Head of caudate nucleus (tissue), 42 donors: ENCODE data around the gene SLC25A30.
"Not testable (repeated sequence)": the region's sequence is repeated elsewhere in the genome, so short reads cannot be mapped to it uniquely, and the experiment has no call there.

Source experiments
- DNase-seq, 42 donors: peaks; one replicate each; pipeline versions ENCODE4 v3.0.0 to v3.0.0-alpha.2; 2020 to 2021; ENCODE audit warnings: mixed read lengths in 7 of 42
- intact Hi-C: fragments of 100-400 bp; cut with DNase I; formaldehyde crosslinking; loops from one replicate; pipeline ENCODE4 v1.15.0; 2022

SLC25A30 gene

GRCh38 chr13:45376651-45377050, 41.5 kb downstream of the SLC25A30 start:
- intact Hi-C loops, DNase-seq: not testable (repeated sequence)

- DNase-seq: no peak
- intact Hi-C loops: no loop called here
Observed at GRCh38 chr13:45374917-45375316, 43.3 kb downstream of the SLC25A30 start.

- DNase-seq: no peak
- intact Hi-C loops: no loop called here
Observed at GRCh38 chr13:45373162-45373547, 45.0 kb downstream of the SLC25A30 start.

- intact Hi-C loops: no loop called here
- DNase-seq: no peak
Observed at GRCh38 chr13:45372189-45373161, 45.7 kb downstream of the SLC25A30 start.

- peak in 40 of 42 donors; percentile 16 to 85 (median 62) for DNase-seq
- intact Hi-C loops: no loop called here
Observed at GRCh38 chr13:45370922-45371406, 47.2 kb downstream of the SLC25A30 start.

GRCh38 chr13:45369116-45369515, 49.1 kb downstream of the SLC25A30 start:
- intact Hi-C loops: no loop called here

GRCh38 chr13:45368571-45368970, 49.6 kb downstream of the SLC25A30 start:
- DNase-seq: no peak
- intact Hi-C loops: no loop called here

More at GRCh38 chr13:45369116-45369515, 49.1 kb downstream of the SLC25A30 start:
- DNase-seq: peak in 29 of 42 donors; percentile 5 to 86 (median 37)

- DNase-seq: no peak
- intact Hi-C loops: no loop called here
Observed at GRCh38 chr13:45368005-45368404, 50.2 kb downstream of the SLC25A30 start.

GRCh38 chr13:45367358-45367757, 50.8 kb downstream of the SLC25A30 start:
- intact Hi-C loops: no loop called here
- peak in 41 of 42 donors; percentile 21 to 91 (median 60) for DNase-seq

GRCh38 chr13:45365558-45365885, 52.7 kb downstream of the SLC25A30 start:
- DNase-seq: no peak
- intact Hi-C loops: no loop called here

- intact Hi-C loops: no loop called here
- peak in 22 of 42 donors; percentile 4 to 61 (median 32) for DNase-seq
Observed at GRCh38 chr13:45364876-45365557, 53.2 kb downstream of the SLC25A30 start.

GRCh38 chr13:45362939-45363338, 55.2 kb downstream of the SLC25A30 start:
- intact Hi-C loops: no loop called here
- DNase-seq: no peak

- intact Hi-C loops: no loop called here
- DNase-seq: no peak
Observed at GRCh38 chr13:45361596-45362206, 56.5 kb downstream of the SLC25A30 start.

- DNase-seq: no peak
- intact Hi-C loops: no loop called here
Observed at GRCh38 chr13:45356966-45357672, 61.1 kb downstream of the SLC25A30 start.

- DNase-seq: no peak
- intact Hi-C loops: no loop called here
Observed at GRCh38 chr13:45353895-45354294, 64.3 kb downstream of the SLC25A30 start.

- DNase-seq: peak in 9 of 42 donors; percentile 13 to 57 (median 43)
Observed at GRCh38 chr13:45352031-45352430, 66.1 kb downstream of the SLC25A30 start.

GRCh38 chr13:45350152-45350551, 68.0 kb downstream of the SLC25A30 start:
- intact Hi-C loops: no loop called here
- no peak for DNase-seq

More at GRCh38 chr13:45352031-45352430, 66.1 kb downstream of the SLC25A30 start:
- intact Hi-C loops: no loop called here

GRCh38 chr13:45349438-45349837, 68.7 kb downstream of the SLC25A30 start:
- intact Hi-C loops: loop anchor here (10.0 kb wide), 1 partner anchor 775 kb away; the partner anchor contains the start of gene TSC22D1
- DNase-seq: no peak

- not testable (repeated sequence) for DNase-seq
- intact Hi-C loops: loop anchor here (10.0 kb wide), 1 partner anchor 769 kb away; the partner anchor contains the start of gene TSC22D1
Observed at GRCh38 chr13:45344064-45344463, 74.1 kb downstream of the SLC25A30 start.
